BLaER1 (cell line): ENCODE results near the gene BICC1.

ENCODE experiments used
- H3K27ac ChIP-seq: shearing (Covaris generic); formaldehyde crosslinking; 2 replicates; pipeline ENCODE4 v1.8.1; 2022
- H3K27me3 ChIP-seq: shearing (Covaris generic); formaldehyde crosslinking; 2 replicates; pipeline ENCODE4 v1.8.1; 2022
- H3K36me3 ChIP-seq: shearing (Covaris generic); formaldehyde crosslinking; 2 replicates; pipeline ENCODE4 v1.8.1; 2022
- H3K4me1 ChIP-seq: shearing (Covaris generic); formaldehyde crosslinking; 2 replicates; pipeline ENCODE4 v1.8.1; 2022
- H3K4me2 ChIP-seq: shearing (Covaris generic); formaldehyde crosslinking; 2 replicates; pipeline ENCODE4 v1.8.1; 2022
- H3K4me3 ChIP-seq: shearing (Covaris generic); formaldehyde crosslinking; 2 replicates; pipeline ENCODE4 v1.8.1; 2022
- H3K9ac ChIP-seq: shearing (Covaris generic); formaldehyde crosslinking; 2 replicates; pipeline ENCODE4 v1.8.1; 2022
- H3K9me3 ChIP-seq: shearing (Covaris generic); formaldehyde crosslinking; 2 replicates; pipeline ENCODE4 v1.8.1; 2022
- H4K20me1 ChIP-seq: shearing (Covaris generic); formaldehyde crosslinking; 2 replicates; pipeline ENCODE4 v1.8.1; 2022
- Cebpa-rat ChIP-seq: shearing (Covaris generic); IDR thresholded peaks from 2 replicates; pipeline ENCODE4 v1.8.1; 2022

Gene BICC1

GRCh38 chr10:58512491-58513187 is at the start of gene BICC1:
TSS of gene BICC1 (plus strand) at chr10:58512872. CDS start at chr10:58513144, 272 bp downstream.
- Histone ChIP-seq H3K4me1 (no peaks in the 10 kb centered on the region), H3K27me3 (no peaks in the 10 kb centered on the region), H3K36me3 (no peaks in the 10 kb centered on the region), H3K9ac (no peak within 1 kb of the TSS), H4K20me1 (no peaks in the 10 kb centered on the region), H3K4me2 (no peak within 1 kb of the TSS), H3K27ac (no peak within 1 kb of the TSS), H3K4me3 (no peak within 1 kb of the TSS), H3K9me3 (peaks cover 19% of the 10 kb centered on the region)
- no peak for TF ChIP-seq Cebpa-rat

GRCh38 chr10:58464956-58465355 is 47.7 kb upstream of the BICC1 start:
- Histone ChIP-seq H3K4me3 (no peak overlapping the region), H3K9me3 (no peaks in the 10 kb centered on the region), H3K9ac (no peak overlapping the region), H3K27me3 (no peaks in the 10 kb centered on the region), H3K36me3 (no peaks in the 10 kb centered on the region), H4K20me1 (no peaks in the 10 kb centered on the region), H3K27ac (no peak overlapping the region), H3K4me1 (no peaks in the 10 kb centered on the region), H3K4me2 (no peak overlapping the region)
- TF ChIP-seq Cebpa-rat = no peak

- H3K36me3 ChIP-seq = no peaks in the 10 kb centered on the region
- no peak overlapping the region for H3K9ac ChIP-seq
- no peaks in the 10 kb centered on the region for H3K9me3 ChIP-seq
- no peak overlapping the region for H3K27ac ChIP-seq
- H3K4me2 ChIP-seq = no peak overlapping the region
- no peak overlapping the region for H3K4me3 ChIP-seq
- H4K20me1 ChIP-seq = no peaks in the 10 kb centered on the region
- H3K27me3 ChIP-seq = no peaks in the 10 kb centered on the region
- H3K4me1 ChIP-seq = no peaks in the 10 kb centered on the region
- no peak for TF ChIP-seq Cebpa-rat
Measured at GRCh38 chr10:58465629-58466028, 47.0 kb upstream of the BICC1 start.

GRCh38 chr10:58467931-58468635 is 44.6 kb upstream of the BICC1 start:
- H4K20me1 ChIP-seq = no peaks in the 10 kb centered on the region
- no peaks in the 10 kb centered on the region for H3K9me3 ChIP-seq
- H3K4me2 ChIP-seq = no peak overlapping the region
- no peak overlapping the region for H3K27ac ChIP-seq
- TF ChIP-seq Cebpa-rat = no peak
- no peak overlapping the region for H3K4me3 ChIP-seq
- H3K9ac ChIP-seq = no peak overlapping the region
- H3K4me1 ChIP-seq = no peaks in the 10 kb centered on the region
- no peaks in the 10 kb centered on the region for H3K36me3 ChIP-seq
- no peaks in the 10 kb centered on the region for H3K27me3 ChIP-seq

GRCh38 chr10:58473976-58474375 is 38.7 kb upstream of the BICC1 start:
- TF ChIP-seq Cebpa-rat = no peak
- no peak overlapping the region for H3K4me2 ChIP-seq
- H3K9ac ChIP-seq = no peak overlapping the region
- no peaks in the 10 kb centered on the region for H3K27me3 ChIP-seq
- H3K9me3 ChIP-seq = no peaks in the 10 kb centered on the region
- H3K4me3 ChIP-seq = no peak overlapping the region
- no peaks in the 10 kb centered on the region for H4K20me1 ChIP-seq
- no peaks in the 10 kb centered on the region for H3K36me3 ChIP-seq
- H3K27ac ChIP-seq = no peak overlapping the region
- no peaks in the 10 kb centered on the region for H3K4me1 ChIP-seq

- H3K27me3 ChIP-seq = no peaks in the 10 kb centered on the region
- H3K27ac ChIP-seq = no peak overlapping the region
- no peak for TF ChIP-seq Cebpa-rat
- H3K4me2 ChIP-seq = no peak overlapping the region
- H3K4me1 ChIP-seq = no peaks in the 10 kb centered on the region
- no peak overlapping the region for H3K9ac ChIP-seq
- no peaks in the 10 kb centered on the region for H4K20me1 ChIP-seq
- no peaks in the 10 kb centered on the region for H3K36me3 ChIP-seq
- H3K4me3 ChIP-seq = no peak overlapping the region
- no peaks in the 10 kb centered on the region for H3K9me3 ChIP-seq
Measured at GRCh38 chr10:58475322-58476277, 37.1 kb upstream of the BICC1 start.

- H3K27ac ChIP-seq = no peak overlapping the region
- no peaks in the 10 kb centered on the region for H3K4me1 ChIP-seq
- no peak overlapping the region for H3K4me3 ChIP-seq
- H4K20me1 ChIP-seq = no peaks in the 10 kb centered on the region
- H3K4me2 ChIP-seq = no peak overlapping the region
- H3K27me3 ChIP-seq = no peaks in the 10 kb centered on the region
- TF ChIP-seq Cebpa-rat = no peak
- no peaks in the 10 kb centered on the region for H3K36me3 ChIP-seq
- H3K9me3 ChIP-seq = no peaks in the 10 kb centered on the region
- no peak overlapping the region for H3K9ac ChIP-seq
Measured at GRCh38 chr10:58477122-58477521, 35.5 kb upstream of the BICC1 start.

- Histone ChIP-seq H4K20me1 (no peaks in the 10 kb centered on the region), H3K27me3 (no peaks in the 10 kb centered on the region), H3K27ac (no peak overlapping the region)
Measured at GRCh38 chr10:58477902-58478301, 34.8 kb upstream of the BICC1 start.

GRCh38 chr10:58479045-58479444 is 33.6 kb upstream of the BICC1 start:
- H3K4me3 ChIP-seq = no peak overlapping the region
- H3K9ac ChIP-seq = no peak overlapping the region
- H3K27me3 ChIP-seq = no peaks in the 10 kb centered on the region
- no peaks in the 10 kb centered on the region for H3K36me3 ChIP-seq
- TF ChIP-seq Cebpa-rat = no peak
- no peak overlapping the region for H3K4me2 ChIP-seq
- H3K9me3 ChIP-seq = no peaks in the 10 kb centered on the region
- no peaks in the 10 kb centered on the region for H3K4me1 ChIP-seq
- H3K27ac ChIP-seq = no peak overlapping the region
- H4K20me1 ChIP-seq = no peaks in the 10 kb centered on the region

More at GRCh38 chr10:58477902-58478301, 34.8 kb upstream of the BICC1 start:
- H3K9me3 ChIP-seq = no peaks in the 10 kb centered on the region
- H3K4me1 ChIP-seq = no peaks in the 10 kb centered on the region
- H3K4me3 ChIP-seq = no peak overlapping the region
- H3K9ac ChIP-seq = no peak overlapping the region
- H3K4me2 ChIP-seq = no peak overlapping the region
- no peaks in the 10 kb centered on the region for H3K36me3 ChIP-seq
- TF ChIP-seq Cebpa-rat = no peak
